A549 (cell line): Measurements from ENCODE around the gene KCNQ1.

ENCODE experiments used
- POLR2A ChIP-seq: IDR thresholded peaks from 2 replicates; pipeline ENCODE4 v1.6.1; 2012; ENCODE audit warnings: mild to moderate bottlenecking, low read length
- TF ChIP-seq, protein P1 (sequence below): fragments of >200 bp; sonication (Bioruptor Twin); formaldehyde crosslinking; IDR thresholded peaks from 3 replicates; pipeline ENCODE4 v1.5.1; 2016

DNA sequence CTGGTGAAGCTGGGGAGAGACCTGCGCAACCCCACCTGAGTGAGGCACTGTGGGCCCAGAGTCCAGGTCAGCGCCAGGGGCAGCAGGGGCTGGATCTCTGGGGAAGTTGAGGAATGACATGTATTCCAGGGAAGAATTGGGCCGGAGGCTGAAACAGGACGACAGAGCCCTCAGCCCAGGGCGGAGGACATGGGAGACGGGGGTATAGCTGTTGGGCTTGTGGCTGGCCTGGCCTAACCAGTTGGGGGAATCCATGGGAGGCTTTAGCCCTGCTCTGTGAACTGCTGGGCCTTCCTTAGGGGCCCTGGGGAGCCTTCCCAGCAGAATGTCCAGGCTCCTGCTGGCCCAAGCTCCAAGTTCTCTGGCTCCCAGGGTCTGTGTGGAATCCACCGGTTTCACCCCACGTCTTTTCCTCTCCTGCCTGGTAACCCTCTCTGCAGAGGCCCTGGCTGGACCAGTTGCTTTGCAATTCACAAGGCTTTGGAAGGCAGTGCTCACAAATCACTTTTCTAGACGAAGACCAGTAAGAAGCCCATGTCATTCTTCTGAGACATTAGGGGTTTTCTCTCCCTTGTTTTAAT lies 305.4 kb downstream of the KCNQ1 start:
- TF ChIP-seq, protein P1, sequence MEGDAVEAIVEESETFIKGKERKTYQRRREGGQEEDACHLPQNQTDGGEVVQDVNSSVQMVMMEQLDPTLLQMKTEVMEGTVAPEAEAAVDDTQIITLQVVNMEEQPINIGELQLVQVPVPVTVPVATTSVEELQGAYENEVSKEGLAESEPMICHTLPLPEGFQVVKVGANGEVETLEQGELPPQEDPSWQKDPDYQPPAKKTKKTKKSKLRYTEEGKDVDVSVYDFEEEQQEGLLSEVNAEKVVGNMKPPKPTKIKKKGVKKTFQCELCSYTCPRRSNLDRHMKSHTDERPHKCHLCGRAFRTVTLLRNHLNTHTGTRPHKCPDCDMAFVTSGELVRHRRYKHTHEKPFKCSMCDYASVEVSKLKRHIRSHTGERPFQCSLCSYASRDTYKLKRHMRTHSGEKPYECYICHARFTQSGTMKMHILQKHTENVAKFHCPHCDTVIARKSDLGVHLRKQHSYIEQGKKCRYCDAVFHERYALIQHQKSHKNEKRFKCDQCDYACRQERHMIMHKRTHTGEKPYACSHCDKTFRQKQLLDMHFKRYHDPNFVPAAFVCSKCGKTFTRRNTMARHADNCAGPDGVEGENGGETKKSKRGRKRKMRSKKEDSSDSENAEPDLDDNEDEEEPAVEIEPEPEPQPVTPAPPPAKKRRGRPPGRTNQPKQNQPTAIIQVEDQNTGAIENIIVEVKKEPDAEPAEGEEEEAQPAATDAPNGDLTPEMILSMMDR = no peak
- no peak for TF ChIP-seq POLR2A
